GM18508 (cell line): ENCODE results near the gene ADGRG1.

Experiments used
- ATAC-seq: cut with Tn5 transposase; IDR thresholded peaks from one replicate; pipeline ENCODE4 v1.9.1; 2021; ENCODE audit warnings: moderate number of reproducible peaks; ENCODE audit not compliant: insufficient read depth, unreplicated experiment

ADGRG1 gene

GRCh38 chr16:57647136-57647875 lies 18.9 kb downstream of the ADGRG1 start:
- ATAC-seq: no peak

DNA sequence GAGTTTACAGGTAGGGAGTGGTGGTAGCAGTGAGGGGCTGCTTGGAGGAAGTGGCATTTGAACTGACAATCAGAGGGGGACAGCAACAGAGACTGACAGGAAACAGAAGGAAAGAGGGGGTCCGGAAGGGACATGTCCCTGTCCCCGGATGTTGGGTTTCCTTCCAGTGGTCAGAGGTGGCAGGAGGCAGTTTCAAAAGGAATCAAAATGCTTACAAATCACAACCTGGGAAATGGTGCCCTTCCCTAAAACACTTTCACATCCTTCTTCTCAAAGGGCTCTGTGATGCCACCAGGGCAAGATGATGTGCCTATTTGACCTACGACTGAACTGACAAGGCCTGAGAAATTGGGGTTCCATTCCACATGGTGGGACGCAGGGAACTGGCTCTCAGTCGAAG lies 19.7 kb downstream of the ADGRG1 start:
- ATAC-seq: no peak

- no peak for ATAC-seq
Observed at GRCh38 chr16:57648581-57649442, 20.4 kb downstream of the ADGRG1 start.

DNA sequence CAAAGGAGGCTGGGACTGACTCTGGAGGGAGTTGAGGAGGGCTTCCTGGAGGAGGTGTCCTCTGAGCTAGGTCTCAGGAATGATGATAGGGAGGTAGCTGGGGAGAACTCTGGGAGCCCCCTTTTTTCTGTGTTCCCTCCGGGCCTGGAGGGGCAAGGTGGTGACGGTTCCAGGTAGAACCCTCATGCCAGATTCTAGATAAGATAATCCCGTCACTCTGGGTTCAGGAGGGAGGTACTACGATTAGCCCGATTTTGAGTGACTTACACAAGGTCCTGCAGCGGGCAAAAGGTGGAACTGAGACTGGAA lies 21.0 kb downstream of the ADGRG1 start:
- ATAC-seq: no peak

DNA sequence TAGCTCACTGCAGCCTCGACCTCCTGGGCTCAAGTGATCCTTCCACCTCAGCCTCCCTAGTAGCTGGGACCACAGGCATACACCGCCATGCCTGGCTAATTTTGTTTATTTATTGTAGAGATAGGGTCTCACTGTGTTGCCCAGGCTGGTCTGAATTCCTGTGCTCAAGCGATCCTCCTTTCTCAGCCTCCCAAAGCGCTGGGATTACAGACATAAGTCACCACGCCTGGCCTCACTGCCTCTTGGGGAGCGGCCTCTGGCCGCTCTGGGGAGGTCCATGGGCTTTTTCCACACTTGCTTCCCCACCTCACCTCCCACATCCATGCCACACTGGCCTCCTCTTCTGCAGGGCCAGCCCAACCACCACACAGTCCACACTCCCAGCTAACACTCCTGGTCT lies 21.4 kb downstream of the ADGRG1 start:
- ATAC-seq: no peak

DNA sequence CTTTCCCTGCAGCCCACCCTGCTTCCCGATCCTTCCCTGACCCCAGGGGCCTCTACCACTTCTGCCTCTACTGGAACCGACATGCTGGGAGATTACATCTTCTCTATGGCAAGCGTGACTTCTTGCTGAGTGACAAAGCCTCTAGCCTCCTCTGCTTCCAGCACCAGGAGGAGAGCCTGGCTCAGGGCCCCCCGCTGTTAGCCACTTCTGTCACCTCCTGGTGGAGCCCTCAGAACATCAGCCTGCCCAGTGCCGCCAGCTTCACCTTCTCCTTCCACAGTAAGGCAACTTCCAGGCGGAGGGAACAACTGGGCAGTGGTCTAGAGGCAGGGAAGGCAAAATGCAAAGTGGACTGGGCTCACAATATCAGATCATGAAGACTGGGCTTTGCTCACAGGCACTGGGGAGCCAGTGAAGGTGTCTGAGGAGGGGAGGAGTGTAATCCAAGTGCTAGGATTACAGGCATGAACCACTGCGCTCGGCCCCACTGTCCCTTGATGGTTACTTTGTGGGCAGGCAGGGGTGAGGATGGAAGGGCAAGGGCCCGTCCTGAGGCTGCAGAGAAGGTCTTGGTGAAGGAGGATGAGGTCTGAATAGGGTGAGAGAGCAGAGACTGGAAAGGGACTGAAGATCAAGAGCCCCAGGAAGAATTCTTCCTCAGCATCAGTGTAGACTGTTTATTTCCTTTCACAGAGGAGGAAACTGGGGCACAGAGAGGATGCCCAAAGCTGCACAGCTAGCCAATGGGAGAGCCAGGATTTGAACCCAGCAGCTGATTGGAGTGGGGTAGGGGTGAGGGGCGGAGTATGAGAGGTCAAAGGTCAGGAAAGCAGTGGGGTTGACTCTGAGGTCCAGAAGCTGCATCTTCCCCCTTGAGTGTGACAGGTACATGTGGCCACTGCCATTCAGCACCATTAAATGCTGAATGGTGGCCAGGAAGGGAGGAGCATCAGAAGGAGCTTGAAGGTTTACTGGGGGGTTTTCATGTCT lies 23.2 kb downstream of the ADGRG1 start:
- no peak for ATAC-seq

- ATAC-seq: no peak
Observed at GRCh38 chr16:57652695-57653471, 24.5 kb downstream of the ADGRG1 start.

GRCh38 chr16:57653936-57654335 lies 25.5 kb downstream of the ADGRG1 start:
- no peak for ATAC-seq

DNA sequence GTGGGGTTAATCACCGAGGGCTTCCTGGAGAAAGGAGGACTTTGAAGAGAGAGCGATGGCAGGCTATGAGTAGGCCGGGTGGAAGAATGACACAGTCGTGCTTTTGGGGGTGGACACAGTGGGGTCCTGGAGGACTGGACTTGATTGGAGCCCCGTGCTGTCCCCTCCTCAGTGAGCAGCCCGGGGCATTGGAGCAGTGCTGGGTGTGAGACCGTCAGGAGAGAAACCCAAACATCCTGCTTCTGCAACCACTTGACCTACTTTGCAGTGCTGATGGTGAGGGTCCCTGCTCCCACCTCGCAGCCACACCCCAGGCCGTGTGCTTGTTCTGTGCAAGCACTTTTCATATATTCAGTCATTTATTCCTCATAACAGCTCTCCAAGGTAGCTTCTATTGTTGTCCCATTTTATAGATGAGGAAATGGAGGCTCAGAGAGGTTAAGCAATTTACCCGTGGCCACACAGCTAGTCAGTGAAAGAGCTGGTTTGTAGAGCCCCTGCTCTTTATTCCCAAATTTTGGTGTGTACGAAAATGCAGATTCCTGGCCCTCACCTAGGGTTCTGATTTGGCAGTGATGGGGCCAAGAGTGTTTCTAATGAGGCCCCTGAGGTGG lies 28.0 kb downstream of the ADGRG1 start:
- no peak for ATAC-seq

GRCh38 chr16:57657228-57657627 lies 28.8 kb downstream of the ADGRG1 start:
- no peak for ATAC-seq

GRCh38 chr16:57658130-57658877 lies 29.9 kb downstream of the ADGRG1 start:
- no peak for ATAC-seq

GRCh38 chr16:57658878-57659674 lies 30.6 kb downstream of the ADGRG1 start:
- no peak for ATAC-seq

DNA sequence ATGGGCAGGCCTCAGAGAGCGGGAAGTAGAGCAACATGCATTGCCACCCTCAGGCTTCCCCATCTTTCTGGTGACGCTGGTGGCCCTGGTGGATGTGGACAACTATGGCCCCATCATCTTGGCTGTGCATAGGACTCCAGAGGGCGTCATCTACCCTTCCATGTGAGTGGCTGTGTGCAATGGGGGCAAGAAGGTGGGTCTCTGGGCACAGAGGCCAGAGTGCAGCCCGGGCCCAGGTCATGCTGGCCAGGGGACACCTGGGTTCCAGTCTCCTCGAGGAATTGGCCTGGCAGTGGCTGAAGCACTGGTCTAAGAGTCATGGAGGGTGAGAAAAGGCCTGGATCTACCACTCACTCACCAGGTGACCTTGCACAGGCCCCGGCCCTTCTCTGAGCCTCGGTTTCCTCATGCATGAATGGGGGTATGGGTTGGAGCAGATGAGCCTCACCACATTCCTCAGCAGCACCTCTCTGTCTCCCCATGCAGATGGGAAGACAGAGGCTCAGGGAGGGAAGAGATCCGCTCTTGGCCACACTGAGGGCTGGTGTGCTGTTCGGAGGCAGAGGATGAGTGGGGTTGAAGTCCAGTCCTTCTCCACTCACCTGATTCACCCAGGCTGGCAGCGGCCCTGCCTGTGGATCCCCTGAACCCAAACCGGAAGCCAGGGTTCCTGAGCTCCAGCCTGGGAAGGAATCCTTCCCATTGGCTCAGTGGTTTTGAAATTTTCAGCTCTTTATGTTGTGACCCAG lies 32.5 kb downstream of the ADGRG1 start:
- no peak for ATAC-seq

- no peak for ATAC-seq
Observed at GRCh38 chr16:57661510-57661909, 33.1 kb downstream of the ADGRG1 start.

- no peak for ATAC-seq
Observed at GRCh38 chr16:57661936-57662906, 33.8 kb downstream of the ADGRG1 start.

DNA sequence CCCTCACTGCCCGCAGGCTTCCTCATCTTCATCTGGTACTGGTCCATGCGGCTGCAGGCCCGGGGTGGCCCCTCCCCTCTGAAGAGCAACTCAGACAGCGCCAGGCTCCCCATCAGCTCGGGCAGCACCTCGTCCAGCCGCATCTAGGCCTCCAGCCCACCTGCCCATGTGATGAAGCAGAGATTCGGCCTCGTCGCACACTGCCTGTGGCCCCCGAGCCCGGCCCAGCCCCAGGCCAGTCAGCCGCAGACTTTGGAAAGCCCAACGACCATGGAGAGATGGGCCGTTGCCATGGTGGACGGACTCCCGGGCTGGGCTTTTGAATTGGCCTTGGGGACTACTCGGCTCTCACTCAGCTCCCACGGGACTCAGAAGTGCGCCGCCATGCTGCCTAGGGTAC lies 35.0 kb downstream of the ADGRG1 start:
- no peak for ATAC-seq
